Heart right ventricle (tissue), 16 donors: ENCODE data around the gene STRA8. TPM values are rescaled to one million over a fixed set of nuclear protein-coding genes. Genes with fewer than 3 reads are reported as not detected.
"Not testable (repeated sequence)": the region's sequence is repeated elsewhere in the genome, so short reads cannot be mapped to it uniquely, and the experiment has no call there.

Source experiments
- ATAC-seq, 8 donors: fragments of 200-7000 bp; cut with Tn5 transposase; one replicate each; pipeline ENCODE4 v1.9.1; 2020; ENCODE audit warnings: mild to moderate bottlenecking in 8 of 8, moderate library complexity in 8 of 8, moderate number of reproducible peaks in 1 of 8
- DNase-seq, 2 donors: peaks; one replicate each; pipeline ENCODE4 v3.0.0-alpha.2; 2020
- H3K27ac ChIP-seq, 10 donors: fragments of 200-600 bp; sonication (generic) in 2 of 10; one replicate each; pipeline versions ENCODE4 v1.5.0 to v1.8.0; 2020 to 2022; ENCODE audit warnings: mild to moderate bottlenecking in 3 of 10
- H3K27me3 ChIP-seq, 7 donors: fragments of 200-600 bp; one replicate each; pipeline ENCODE4 v1.8.0; 2021 to 2022; ENCODE audit warnings: mild to moderate bottlenecking in 2 of 7
- H3K36me3 ChIP-seq, 9 donors: fragments of 200-600 bp; sonication (generic) in 1 of 9; one replicate each; pipeline versions ENCODE4 v1.5.0 to v1.8.0; 2020 to 2022; ENCODE audit warnings: mild to moderate bottlenecking in 2 of 9
- H3K4me1 ChIP-seq, 9 donors: fragments of 200-600 bp; sonication (generic) in 1 of 9; one replicate each; pipeline versions ENCODE4 v1.5.0 to v1.8.0; 2020 to 2022; ENCODE audit warnings: mild to moderate bottlenecking in 4 of 9
- H3K4me3 ChIP-seq, 10 donors: fragments of 200-600 bp; sonication (generic) in 2 of 10; one replicate each; pipeline versions ENCODE4 v1.5.0 to v1.8.0; 2020 to 2022; ENCODE audit warnings: mild to moderate bottlenecking in 7 of 10, moderate library complexity in 2 of 10
- H3K9me3 ChIP-seq, 11 donors: fragments of 200-600 bp in 10 of 11; sonication (generic) in 2 of 11; one replicate each; pipeline versions ENCODE4 v1.5.0 to v1.8.0; 2013 to 2022; ENCODE audit warnings: mild to moderate bottlenecking in 2 of 11, control low read depth in 1 of 11, moderate library complexity in 1 of 11
- WGBS, 2 donors: extraction: QIAGEN DNeasy Blood & Tissue Kit; methylation state at CpG; one replicate each; pipeline ENCODE4 v1.1.7; 2013; ENCODE audit warnings: inconsistent platforms in 1 of 2; 5-methylcytosine and 5-hydroxymethylcytosine counted together
- intact Hi-C, 10 donors: fragments of 100-400 bp; cut with DNase I; formaldehyde crosslinking; loops; one replicate each; pipeline versions ENCODE4 v1.11.1 to v1.14.2; 2022
- polyA plus RNA-seq, 2 donors: library from polyadenylated mRNA; stranded (reverse); fragments of 200-250 nt; gene quantifications; one replicate each; pipeline ENCODE4 v1.2.3, GENCODE V29; 2013
- total RNA-seq, 10 donors: library from RNA; stranded (reverse); fragmentation: NEBNext Ultra II Directional in 3 of 10; extraction: Animal tissue kit (Norgen Biotek cat#: 25700) in 3 of 10; gene quantifications; one replicate each; pipeline versions ENCODE4 v1.2.1 to v1.2.4, GENCODE V29; 2021 to 2023
- TF ChIP-seq, protein P1 (sequence below), 9 donors: fragments of 200-600 bp; sonication (generic) in 2 of 9; IDR thresholded peaks; one replicate each; pipeline versions ENCODE4 v1.5.0 to v1.8.0; 2021 to 2022; ENCODE audit warnings: antibody characterized with exemption in 9 of 9, mild to moderate bottlenecking in 5 of 9, moderate library complexity in 1 of 9
- donor health status: Arrhythmogenic right ventricular cardiomyopathy.
- donor health status: ischemic (EF 13 %, LVEDD 7.1; RV severe dilation, severe dysfunction).
- donor health status: healthy with polysubstance abuse.
- donor health status: DM: no; HTN: yes; CAD: no.
- donor health status: DM: no; HTN: no; CAD: no.
- donor health status: ischemic (EF 25% LVEDD 6.9; RV normal size, moderate dysfunction).
- donor health status: ischemic (EF 25% LVEDD 5.7; RV mildly dilated, moderate dysfunction).
- donor health status: healthy.
- donor health status: DM: yes; HTN: yes; CAD: no.
- donor health status: Ischemic cardiomyopathy.
- donor health status: ischemic (EF 35%, LVEDD 5.7; RV mildly dilated, moderate dysfunction).
- donor health status: nonischemic (EF 11% LVEDD 7.7; RV severe dilation, severe dysfunction).
- donor health status: DM: yes; HTN: yes; CAD: no.
- donor health status: PGD.
- donor health status: ischemic (EF 29% LVEDD 5.4; RV normal size, mild dysfunction).
- donor health status: nonischemic (EF 23%, LVEDD 6.1; RV moderate dilation, normal function).

The STRA8 gene
- total and polyA plus RNA-seq, 12 donors: not detected

DNA sequence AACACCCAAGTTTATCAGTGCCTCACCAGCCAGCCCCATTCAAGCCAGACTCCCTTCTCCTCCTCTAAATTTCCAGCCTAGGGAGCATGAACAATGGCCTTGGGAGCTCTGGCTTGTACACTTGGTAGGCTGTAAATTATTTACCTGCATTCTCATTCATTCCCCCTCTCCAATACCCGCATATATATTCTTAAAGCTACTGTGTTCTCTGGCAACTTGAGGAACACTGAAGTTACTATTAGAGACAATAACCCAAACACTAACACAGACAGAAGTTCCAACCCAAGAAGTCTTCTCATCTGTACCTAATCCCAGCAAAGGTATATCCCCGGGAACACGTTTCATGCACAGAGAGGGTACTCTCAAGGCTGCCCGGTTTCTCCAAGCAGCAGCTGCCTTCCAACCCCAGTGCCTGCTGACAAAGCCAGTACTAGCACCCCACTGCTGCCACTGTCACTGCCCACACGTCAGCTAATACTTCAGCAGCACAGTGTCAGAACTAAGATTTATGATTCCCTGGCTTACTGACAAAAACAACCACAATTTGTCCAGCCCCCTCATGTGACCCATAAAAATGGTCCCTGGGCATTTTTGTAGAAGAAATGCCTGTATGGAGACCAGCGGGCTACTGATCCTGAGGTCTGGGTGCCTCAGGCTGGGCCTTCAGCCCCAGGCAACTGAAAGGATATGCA lies 25.4 kb upstream of the STRA8 start:
- TF ChIP-seq, protein P1, sequence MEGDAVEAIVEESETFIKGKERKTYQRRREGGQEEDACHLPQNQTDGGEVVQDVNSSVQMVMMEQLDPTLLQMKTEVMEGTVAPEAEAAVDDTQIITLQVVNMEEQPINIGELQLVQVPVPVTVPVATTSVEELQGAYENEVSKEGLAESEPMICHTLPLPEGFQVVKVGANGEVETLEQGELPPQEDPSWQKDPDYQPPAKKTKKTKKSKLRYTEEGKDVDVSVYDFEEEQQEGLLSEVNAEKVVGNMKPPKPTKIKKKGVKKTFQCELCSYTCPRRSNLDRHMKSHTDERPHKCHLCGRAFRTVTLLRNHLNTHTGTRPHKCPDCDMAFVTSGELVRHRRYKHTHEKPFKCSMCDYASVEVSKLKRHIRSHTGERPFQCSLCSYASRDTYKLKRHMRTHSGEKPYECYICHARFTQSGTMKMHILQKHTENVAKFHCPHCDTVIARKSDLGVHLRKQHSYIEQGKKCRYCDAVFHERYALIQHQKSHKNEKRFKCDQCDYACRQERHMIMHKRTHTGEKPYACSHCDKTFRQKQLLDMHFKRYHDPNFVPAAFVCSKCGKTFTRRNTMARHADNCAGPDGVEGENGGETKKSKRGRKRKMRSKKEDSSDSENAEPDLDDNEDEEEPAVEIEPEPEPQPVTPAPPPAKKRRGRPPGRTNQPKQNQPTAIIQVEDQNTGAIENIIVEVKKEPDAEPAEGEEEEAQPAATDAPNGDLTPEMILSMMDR (IDR thresholded peaks at IDR 0.05): no peak
- no peak for DNase-seq
- Histone ChIP-seq H3K27ac (peak overlapping the region in 1 of 10 donors; percentile 22), H3K36me3 (peaks cover 0 to 51% (median 19%) of the 10 kb centered on the region in 9 donors), H3K4me1 (peaks cover 0 to 33% (median 14%) of the 10 kb centered on the region in 9 donors), H3K27me3 (no peaks in the 10 kb centered on the region), H3K9me3 (no peaks in the 10 kb centered on the region), H3K4me3 (peak overlapping the region in 1 of 10 donors; percentile 12)
- 91 to 93% methylated on average over 6 of the region's 6 CpGs for WGBS, 2 donors
- intact Hi-C loops: no loop called here
- no peak for ATAC-seq

DNA sequence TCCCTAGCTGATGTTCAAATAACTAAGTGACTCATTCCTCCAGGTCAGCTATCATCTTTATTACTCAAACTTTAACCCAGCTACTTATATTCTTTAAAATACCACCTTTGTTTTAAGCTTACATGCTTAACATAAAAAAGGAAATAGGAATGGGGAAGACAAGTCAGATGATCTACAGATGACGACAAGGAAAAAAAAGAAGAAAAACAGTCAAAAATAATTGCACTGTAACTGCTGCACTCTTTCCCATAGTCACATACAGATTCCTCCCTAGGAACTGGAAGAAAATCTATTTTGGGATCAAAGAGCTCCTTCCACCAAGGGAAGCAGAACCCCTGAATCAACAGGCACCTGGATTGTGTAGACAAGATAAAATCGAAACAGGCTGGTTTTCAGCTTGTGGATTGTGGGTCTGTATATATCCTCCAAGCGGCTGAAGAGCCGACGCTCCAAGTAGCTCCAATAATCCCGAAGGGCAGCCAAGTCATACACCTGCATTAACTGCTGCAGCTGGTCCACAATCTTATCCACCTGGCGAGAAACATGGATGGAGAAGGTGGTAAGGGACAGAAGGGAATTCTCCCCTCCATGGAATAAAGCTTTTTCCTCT lies 24.3 kb upstream of the STRA8 start:
- H3K4me3 ChIP-seq: peak overlapping the region in 2 of 10 donors; percentile 3 to 12

DNA sequence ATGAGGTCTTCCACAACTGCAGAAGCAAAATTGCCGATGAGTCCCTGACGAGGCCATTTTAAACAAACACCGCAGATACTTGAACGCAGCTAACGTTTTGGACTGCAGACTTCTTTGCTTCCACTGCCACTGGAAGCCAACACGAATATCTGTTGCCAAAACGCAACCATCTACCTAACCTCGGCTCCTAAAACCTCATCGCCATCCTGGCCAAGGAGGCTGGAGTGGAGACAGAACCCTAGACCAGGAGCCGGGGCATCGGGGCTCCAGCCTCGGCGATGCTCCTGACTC lies 22.8 kb upstream of the STRA8 start:
- DNase-seq: no peak
- Histone ChIP-seq H3K27me3 (no peaks in the 10 kb centered on the region), H3K36me3 (peaks cover 0 to 26% (median 2%) of the 10 kb centered on the region in 9 donors), H3K9me3 (no peaks in the 10 kb centered on the region), H3K4me3 (peak overlapping the region; percentile 73 to 99 (median 86)), H3K27ac (peak overlapping the region; percentile 62 to 93 (median 91)), H3K4me1 (peaks cover 0 to 33% (median 14%) of the 10 kb centered on the region in 9 donors)
- TF ChIP-seq, protein P1 (IDR thresholded peaks at IDR 0.05): no peak
- intact Hi-C loops: loop anchor here in 1 of 10 donors (2.0 kb wide), 1 partner anchor 40 kb away; the partner anchor contains the start of gene CYREN
- WGBS, 2 donors: 2% methylated on average over 13 of the region's 13 CpGs
- peak in 1 of 8 donors; percentile 0 for ATAC-seq

More for the DNA sequence above, 24.3 kb upstream of the STRA8 start:
- no peak for DNase-seq
- intact Hi-C loops: no loop called here
- Histone ChIP-seq H3K27ac (peak overlapping the region in 1 of 10 donors; percentile 45), H3K36me3 (peaks cover 0 to 40% (median 12%) of the 10 kb centered on the region in 9 donors), H3K27me3 (no peaks in the 10 kb centered on the region), H3K9me3 (no peaks in the 10 kb centered on the region), H3K4me1 (peaks cover 0 to 33% (median 14%) of the 10 kb centered on the region in 9 donors)
- 90 to 92% methylated on average over 7 of the region's 7 CpGs for WGBS, 2 donors
- TF ChIP-seq, protein P1 (IDR thresholded peaks at IDR 0.05): no peak
- ATAC-seq: no peak

DNA sequence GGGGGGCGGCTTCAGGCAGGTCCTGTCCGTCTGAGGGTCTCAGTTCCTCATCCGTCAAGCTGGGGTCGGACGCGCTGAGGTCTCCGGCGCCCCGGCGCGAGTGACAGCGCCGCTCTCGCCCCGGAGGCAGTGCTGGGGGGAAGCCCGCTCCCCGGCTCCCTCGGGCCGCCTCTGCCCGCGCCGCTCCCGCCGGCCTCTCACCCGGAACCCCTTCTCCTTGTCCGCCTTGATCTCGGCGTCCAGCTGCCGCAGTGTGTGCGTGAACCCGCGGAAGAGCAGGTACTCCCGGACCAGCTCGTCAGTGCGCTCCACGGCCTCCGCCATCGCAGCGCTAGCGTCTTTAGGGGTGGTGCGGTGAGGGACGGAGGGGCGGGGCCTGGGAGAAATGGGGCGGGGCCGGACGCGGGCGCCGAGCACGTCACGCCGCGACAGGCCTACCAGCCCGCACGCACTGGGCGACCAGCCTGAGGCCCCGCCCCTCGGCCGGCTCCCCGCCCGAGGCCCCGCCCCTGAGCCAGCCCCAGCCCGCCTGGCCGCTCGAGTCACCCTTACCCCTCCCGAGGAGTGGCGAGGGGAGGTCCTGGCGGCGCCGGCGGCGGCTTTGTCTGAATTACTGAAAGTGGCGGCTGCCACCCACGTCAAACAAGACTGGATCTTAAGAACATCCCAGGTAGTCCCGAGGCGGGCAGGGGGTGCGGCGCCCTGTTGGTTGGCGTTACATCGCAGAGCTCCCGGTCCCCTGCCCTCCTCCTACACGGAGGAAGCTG lies 22.3 kb upstream of the STRA8 start, which contains the start of gene WDR91:
Gene WDR91, minus strand, starts transcription at position 348 of the 767 bp plus-strand sequence. Its CDS starts 24 bp downstream, at position 324.
- Histone ChIP-seq H3K4me1 (peaks cover 0 to 33% (median 14%) of the 10 kb centered on the region in 9 donors), H3K27me3 (no peaks in the 10 kb centered on the region), H3K4me3 (peak within 1 kb of the TSS; percentile 73 to 99 (median 86)), H3K27ac (peak within 1 kb of the TSS; percentile 62 to 93 (median 91)), H3K36me3 (peaks cover 0 to 21% (median 0%) of the 10 kb centered on the region in 9 donors), H3K9me3 (no peaks in the 10 kb centered on the region)
- DNase-seq: peak; percentile 94 to 97
- WGBS, 2 donors: 0% methylated on average over 69 to 82 of the region's 82 CpGs
- TF ChIP-seq, protein P1 (IDR thresholded peaks at IDR 0.05): peak in 2 of 9 donors; percentile 17 to 35
- peak; percentile 97 to 99 (median 98) for ATAC-seq
- intact Hi-C loops: loop anchor here in 1 of 10 donors (2.0 kb wide), 1 partner anchor 41 kb away; the partner anchor contains the start of gene CYREN

DNA sequence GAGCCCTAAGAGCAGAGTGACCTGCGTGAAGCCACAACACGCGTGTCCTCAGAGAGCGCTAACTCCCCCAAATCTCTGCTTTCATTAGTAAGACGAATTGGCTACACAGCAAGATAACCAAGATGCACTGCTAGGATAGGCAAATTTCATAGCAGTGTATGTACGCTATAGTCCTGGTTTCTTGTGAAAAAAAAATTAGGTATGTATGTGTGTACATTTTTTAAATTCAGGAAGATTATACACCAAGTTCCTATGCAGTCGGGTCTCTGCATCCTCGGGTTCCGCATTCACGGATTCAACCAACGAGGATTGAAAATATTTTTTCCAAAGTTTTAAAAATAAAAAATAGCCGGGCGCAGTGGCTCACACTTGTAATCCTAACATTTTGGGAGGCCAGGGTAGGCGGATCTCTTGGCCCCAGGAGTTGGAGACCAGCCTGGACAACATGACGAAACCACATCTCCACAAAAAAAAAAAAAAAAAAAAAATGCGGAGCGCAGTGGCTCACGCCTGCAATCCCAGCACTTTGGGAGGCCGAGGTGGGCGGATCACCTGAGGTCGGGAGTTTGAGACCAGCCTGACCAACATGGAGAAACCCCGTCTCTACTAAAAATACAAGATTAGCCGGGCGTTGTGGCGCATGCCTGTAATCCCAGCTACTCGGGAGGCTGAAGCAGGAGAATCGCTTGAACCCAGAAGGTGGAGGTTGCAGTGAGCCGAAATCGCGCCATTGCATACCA lies 21.5 kb upstream of the STRA8 start:
- 53 to 59% methylated on average over 25 to 30 of the region's 30 CpGs for WGBS, 2 donors
- intact Hi-C loops: loop anchor here in 1 of 10 donors (2.0 kb wide), 1 partner anchor 41 kb away; the partner anchor contains the start of gene CYREN

More for the DNA sequence above, 21.5 kb upstream of the STRA8 start:
- peak in 1 of 2 donors; percentile 34 for DNase-seq
- not testable (repeated sequence) for H3K27me3 ChIP-seq, H3K9me3 ChIP-seq
- H3K36me3 ChIP-seq: peaks cover 0 to 15% (median 0%) of the 10 kb centered on the region in 9 donors
- peak overlapping the region; percentile 73 to 99 (median 86) for H3K4me3 ChIP-seq
- H3K27ac ChIP-seq: peak overlapping the region in 9 of 10 donors; percentile 81 to 93 (median 91)
- peaks cover 0 to 33% (median 14%) of the 10 kb centered on the region in 9 donors for H3K4me1 ChIP-seq
- peak in 4 of 8 donors; percentile 16 to 38 (median 28) for ATAC-seq
